ENCODE results near the gene EMP2.
"Not testable (repeated sequence)": the region's sequence is repeated elsewhere in the genome, so short reads cannot be mapped to it uniquely, and the experiment has no call there.

Gene EMP2

GRCh38 chr16:10577305-10578202 lies 2.8 kb downstream of the EMP2 start:
- no peak for DNase-seq

- DNase-seq = no peak
Observed at GRCh38 chr16:10576390-10577304, 3.8 kb downstream of the EMP2 start.

DNA sequence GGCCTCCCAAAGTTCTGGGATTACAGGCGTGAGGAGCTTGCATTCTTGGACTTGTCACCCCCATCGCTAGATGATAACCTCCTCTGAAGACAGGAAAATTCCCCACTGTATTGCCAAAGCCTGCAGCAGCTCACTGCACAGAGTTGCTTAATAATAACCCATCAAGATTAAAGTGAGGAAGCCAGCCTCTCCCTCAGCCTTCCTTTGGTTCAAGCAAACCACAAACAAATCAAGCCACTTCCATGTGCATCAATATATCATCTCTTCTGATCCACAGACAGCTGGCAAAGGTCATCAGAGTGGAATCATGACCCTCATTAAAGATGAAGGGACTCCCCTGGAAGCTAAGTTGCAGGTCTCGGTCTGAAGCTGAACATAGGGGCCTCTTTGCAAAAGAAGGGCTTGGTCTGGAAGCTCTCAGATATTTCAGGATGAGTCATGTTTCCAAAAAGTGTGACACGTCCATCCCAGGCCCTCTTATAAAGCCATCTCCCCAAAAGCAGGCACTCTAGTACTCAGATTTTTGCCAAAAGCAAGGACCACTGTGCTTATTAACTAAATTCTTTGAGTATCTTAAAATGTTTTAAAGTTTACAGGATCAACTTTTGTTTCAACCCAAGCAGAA lies 4.8 kb downstream of the EMP2 start:
- DNase-seq = no peak

DNA sequence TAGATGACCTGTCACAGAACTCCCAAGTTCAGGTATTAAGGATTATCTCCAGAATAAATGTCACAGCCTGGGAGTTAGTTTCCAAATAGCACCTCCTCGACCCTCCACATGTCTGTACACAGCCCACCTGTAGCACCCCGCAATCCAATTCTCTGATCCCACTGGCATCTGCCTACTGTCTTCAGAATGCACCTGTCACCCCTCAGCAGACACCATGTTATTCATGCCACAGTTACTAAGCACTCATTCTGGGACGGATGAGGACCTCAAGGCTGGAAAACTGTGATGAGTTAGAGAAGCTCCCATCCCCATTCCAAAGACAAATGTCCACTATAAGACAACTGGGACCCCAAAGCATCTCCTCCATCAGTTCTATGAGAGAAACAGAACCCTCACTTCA lies 7.8 kb downstream of the EMP2 start:
- no peak for DNase-seq

DNA sequence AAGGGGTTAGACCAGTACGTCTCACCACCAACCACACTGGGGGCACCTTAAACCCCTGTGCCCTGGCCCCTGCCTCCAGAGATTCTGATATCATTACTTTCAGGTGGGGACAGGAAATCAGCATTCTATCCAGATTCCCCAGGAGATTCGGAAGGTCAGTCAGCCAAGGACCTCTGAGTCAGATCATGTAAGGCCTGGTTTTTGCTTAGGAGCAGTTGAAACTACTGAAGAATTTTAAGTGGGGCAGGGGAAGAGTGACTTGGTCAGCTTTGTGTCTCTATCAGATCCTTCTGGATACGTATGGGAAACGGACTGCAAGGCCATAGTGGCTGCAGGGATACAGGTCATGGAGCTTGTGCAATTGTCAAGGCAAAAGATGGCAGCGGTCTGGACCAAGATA lies 9.0 kb downstream of the EMP2 start:
- DNase-seq = no peak

GRCh38 chr16:10569621-10570020 lies 10.8 kb downstream of the EMP2 start:
- no peak for DNase-seq

- no peak for DNase-seq
Observed at GRCh38 chr16:10566613-10567012, 13.8 kb downstream of the EMP2 start.

GRCh38 chr16:10565167-10565566 lies 15.2 kb downstream of the EMP2 start:
- DNase-seq = no peak

GRCh38 chr16:10564591-10564990 lies 15.8 kb downstream of the EMP2 start:
- DNase-seq = no peak

- no peak for DNase-seq
Observed at GRCh38 chr16:10562361-10562899, 18.0 kb downstream of the EMP2 start.

DNA sequence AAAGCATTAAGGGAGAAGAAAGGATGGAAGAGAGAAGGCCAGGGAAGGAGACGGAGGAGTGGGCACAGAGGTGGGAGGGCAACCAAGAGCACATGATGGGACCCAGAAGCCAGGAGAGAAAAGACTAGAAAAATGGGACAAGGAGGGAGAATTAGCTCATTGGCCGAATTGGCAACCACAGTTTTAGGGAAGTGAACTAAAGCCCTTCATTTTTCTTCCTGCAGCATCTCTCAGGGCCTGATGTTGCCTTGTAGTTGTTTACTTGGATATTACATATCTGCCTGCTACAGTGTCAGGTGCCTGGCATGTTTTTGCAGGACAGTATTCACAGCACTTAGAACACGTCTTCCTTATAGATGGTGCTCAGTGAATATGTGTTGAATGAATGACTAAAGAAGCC lies 19.0 kb downstream of the EMP2 start:
- DNase-seq = no peak

DNA sequence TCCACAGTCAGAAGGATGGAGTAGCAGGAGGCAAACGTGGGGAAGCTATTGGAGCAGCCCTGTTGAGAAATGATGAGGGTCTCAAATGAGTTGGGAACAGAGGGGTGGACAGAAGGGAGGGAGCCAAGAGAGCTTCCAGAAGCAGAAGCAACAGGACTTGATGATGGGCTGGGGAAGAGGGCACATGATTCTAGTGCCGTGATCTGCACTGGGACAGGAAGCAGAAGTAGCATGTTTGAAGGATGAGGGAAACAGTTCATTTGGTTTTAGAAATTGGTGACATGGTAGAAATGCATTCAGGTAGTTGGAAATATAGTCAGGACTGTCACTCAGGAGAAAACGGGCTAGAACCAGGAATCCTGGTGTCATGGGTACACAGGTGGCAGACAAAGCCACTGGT lies 19.4 kb downstream of the EMP2 start:
- no peak for DNase-seq

DNA sequence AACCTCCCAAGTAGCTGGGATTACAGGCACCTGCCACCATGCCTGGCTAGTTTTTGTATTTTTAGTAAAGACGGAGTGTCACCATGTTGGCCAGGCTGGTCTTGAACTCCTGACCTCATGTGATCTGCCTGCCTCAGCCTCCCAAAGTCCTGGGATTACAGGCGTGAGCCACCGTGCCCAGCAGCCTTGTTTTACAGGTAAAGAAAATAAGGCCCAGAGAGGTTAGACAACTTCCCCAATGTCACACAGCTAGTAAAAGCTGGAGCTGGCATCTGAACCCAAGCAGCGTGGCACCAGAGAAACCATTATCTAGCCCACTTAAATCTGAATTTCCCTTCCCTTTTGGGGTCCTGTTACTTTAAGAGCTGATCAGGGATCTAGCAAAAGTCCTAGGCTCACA lies 20.6 kb downstream of the EMP2 start:
- DNase-seq = not testable (repeated sequence)

DNA sequence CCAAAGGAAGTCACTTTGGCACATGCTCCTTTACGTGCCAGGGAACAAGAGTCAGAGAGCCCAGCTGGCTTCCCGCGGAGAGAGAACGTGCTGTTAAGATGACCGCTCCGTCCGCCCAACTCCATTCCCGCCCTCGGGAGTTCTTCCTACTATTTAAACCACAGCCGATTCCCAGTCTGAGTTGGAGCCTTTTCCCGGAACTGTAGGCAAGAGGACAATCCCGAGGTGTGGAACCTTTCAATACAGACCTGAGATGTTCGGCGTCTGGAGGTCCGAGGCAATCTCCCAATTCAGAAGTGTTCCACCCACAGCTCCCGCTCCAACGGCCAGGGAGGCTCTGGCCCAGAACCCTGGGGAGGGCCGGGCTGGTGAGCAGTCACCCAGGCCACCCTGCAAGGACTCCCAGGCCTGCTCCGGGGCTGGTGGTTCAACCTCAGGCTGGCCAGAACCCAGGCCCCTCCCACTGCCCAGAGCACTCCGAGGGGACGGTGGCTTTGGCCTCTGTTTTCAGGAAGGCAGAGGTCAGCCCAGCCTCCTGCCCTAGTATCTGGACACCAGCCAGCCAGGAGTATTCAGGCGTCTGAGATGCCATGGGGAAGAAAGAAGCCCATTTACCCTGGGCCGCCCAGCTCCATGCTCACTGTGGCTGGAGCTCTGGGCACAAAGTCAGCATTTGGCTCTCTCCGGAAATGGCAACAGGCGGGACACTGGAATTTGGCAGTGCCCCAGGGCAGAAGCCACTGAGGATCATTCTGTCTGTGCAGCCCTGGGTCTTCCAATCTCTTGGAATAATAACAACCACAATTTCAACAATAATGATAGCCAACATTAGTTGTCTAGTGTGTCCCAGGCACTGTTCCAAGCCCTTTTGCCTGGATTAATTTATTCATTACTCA lies 21.4 kb downstream of the EMP2 start:
- DNase-seq = peak; percentile 69

- no peak for DNase-seq
Observed at GRCh38 chr16:10558305-10558704, 22.1 kb downstream of the EMP2 start.

DNA sequence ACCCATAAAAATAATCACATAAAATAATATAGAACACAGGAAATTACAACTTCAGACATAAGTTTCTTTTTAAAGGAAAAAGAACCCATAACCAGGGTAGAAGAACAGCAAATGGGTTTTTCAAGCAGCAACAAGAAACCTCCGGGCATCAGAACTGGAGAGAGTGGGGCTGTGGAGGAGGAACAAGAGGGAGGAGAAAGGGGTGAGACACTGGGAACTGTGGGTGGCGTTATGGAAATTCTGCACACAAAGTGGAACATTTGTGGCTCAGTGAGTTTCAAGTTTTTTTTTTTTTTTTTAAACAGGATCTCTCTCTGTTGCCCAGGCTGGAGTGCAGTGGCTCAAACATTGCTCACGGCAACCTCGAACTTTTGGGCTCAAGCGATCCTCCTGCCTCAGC lies 22.6 kb downstream of the EMP2 start:
- DNase-seq = no peak

DNA sequence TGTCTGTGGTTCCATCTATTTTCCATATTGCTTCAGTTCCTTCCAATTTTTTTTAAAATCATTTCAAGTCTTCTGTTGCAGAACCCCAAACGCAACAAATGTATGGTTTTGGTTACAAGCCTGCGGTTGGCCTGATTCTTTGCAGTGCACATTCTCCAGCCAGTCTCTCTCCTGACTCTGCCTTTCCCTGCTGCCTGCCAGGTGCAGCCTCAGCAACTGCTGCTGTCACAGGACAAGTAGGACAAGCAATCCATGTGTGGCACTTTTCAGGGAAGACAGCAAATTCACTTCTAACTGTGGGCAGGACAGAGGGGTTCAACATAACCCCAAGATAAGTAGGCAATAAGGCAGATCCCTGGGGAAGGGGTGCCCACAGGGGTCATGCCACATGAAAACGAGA lies 24.2 kb downstream of the EMP2 start:
- no peak for DNase-seq

GRCh38 chr16:10554569-10554968 lies 25.8 kb downstream of the EMP2 start:
- DNase-seq = no peak

GRCh38 chr16:10552998-10553491 lies 27.4 kb downstream of the EMP2 start:
- DNase-seq = no peak

DNA sequence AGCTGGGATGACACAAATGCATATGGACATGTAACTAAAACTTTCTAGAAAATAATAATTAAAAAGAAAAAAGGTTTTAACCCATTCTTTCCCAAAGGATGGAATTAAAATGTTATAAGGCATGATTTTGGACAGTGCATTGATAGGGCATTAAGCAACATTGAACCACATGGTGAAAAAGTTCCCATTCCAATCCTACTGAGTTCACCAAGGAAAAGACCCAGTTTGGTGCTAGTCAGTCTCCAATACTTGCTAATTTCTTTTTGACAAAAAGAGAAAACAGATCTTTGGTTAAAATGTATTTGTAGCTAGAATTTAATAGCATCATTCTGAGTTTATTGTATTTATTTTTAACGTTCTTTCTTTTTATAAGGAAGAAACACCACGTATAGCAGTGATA lies 28.1 kb downstream of the EMP2 start:
- DNase-seq = no peak

DNA sequence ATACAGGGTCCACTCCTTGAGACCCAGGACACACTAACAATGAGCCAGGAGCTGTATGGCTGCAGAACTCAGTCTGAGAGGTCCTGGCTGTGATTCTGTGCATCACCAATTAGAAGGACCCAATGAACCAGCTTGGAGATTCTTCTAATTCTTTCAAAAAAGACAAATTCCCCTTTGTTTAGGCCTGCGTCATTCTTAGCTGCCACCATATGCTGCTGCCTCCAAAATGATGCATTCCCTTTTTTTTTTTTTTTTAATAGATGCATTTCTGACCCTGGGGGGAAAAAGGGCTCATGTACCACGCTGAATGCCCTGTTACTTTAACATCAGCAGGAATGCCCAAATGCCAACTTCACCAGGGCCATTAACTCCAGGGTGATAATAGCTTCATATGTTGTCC lies 28.5 kb downstream of the EMP2 start:
- DNase-seq = no peak

DNA sequence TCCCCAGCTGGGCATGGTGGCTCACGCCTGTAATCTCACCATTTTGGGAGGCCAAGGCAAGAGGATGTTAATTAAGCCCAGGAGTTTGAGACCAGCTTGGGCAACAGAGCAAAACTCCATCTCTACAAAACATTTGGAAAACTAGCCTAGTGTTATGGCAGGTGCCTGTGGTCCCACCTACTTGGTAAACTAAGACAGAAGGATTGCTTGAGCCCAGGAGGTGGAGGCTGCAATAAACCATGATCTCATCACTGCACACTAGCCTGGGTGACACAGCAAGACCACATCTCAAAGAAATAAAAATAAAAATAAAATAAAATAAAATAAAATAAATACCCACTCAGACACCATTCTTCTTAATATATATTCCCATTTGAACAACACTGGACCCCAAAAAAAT lies 32.0 kb downstream of the EMP2 start:
- DNase-seq = no peak

All from midbrain (tissue), 1 donor.